HCT116 (cell line): ENCODE measurements around the gene EIF2AK2. TPM values are rescaled to one million over a fixed set of nuclear protein-coding genes. Genes with fewer than 3 reads are reported as not detected.

Experiments
- ATAC-seq: fragments of 200-7000 bp; cut with Tn5 transposase; 2 replicates; pipeline ENCODE4 v1.9.1; 2020; ENCODE audit warnings: mild to moderate bottlenecking, moderate library complexity
- BruUV-seq: library from RNA; stranded (reverse); fragments of 400-500 nt; replicated peaks from 2 replicates; lab custom pipeline; 2021; lab: Mats Ljungman, UMichigan
- CTCF ChIA-PET: fragments of 300-600 bp; sonication (Branson Sonifier 250); formaldehyde crosslinking; loops from one replicate; lab custom pipeline; 2021; ENCODE audit warnings: antibody characterized with exemption; lab: Charles Lee
- POLR2A ChIA-PET: fragments of 300-600, 350-600 bp; sonication (Branson Sonifier 250); formaldehyde crosslinking; loops from one replicate; lab custom pipeline; 2021; ENCODE audit warnings: antibody characterized with exemption; lab: Charles Lee
- RAD21 ChIA-PET, 2 experiments: fragments of 300-600 bp; sonication (Branson Sonifier 250); formaldehyde crosslinking; loops; one replicate each; lab custom pipeline; 2023; ENCODE audit warnings: low total read pairs in 2 of 2; ENCODE audit not compliant: uncharacterized antibody in 2 of 2, unreplicated experiment in 2 of 2, low non-redundant PET in 1 of 2; lab: Charles Lee
- DNase-seq: peaks from one replicate; pipeline ENCODE4 v3.0.0-alpha.2; 2010; ENCODE audit warnings: low read depth, low spot score
- H2AFZ ChIP-seq: fragments of 200-600 bp; shearing (Covaris generic), sonication (generic); 2 replicates; pipeline ENCODE4 v1.6.1; 2017; ENCODE audit warnings: low read depth, mixed run types, mixed read lengths, antibody characterized with exemption, low read length; ENCODE audit not compliant: poor library complexity, severe bottlenecking
- H3K27ac ChIP-seq: 2 replicates; pipeline ENCODE4 v1.5.1; 2012; ENCODE audit warnings: low read depth, low read length
- H3K27me3 ChIP-seq: fragments of 200-600 bp; sonication (generic); 2 replicates; pipeline ENCODE4 v1.6.1; 2016; ENCODE audit warnings: mixed run types, low read length, mixed read lengths; ENCODE audit not compliant: insufficient read depth
- H3K36me3 ChIP-seq, 2 experiments: fragments of 200-500 bp in 1 of 2; fragments of 200-600 bp in 1 of 2; sonication (Bioruptor generic) in 1 of 2; sonication (generic) in 1 of 2; 2 replicates each; pipeline versions ENCODE4 v1.5.1 to v1.6.1; 2014 to 2016; ENCODE audit warnings: low read length in 2 of 2, inconsistent platforms in 1 of 2, mixed read lengths in 1 of 2, mixed run types in 1 of 2; ENCODE audit not compliant: insufficient read depth in 2 of 2, control insufficient read depth in 1 of 2
- H3K4me1 ChIP-seq, 2 experiments: fragments of 200-600 bp in 1 of 2; sonication (generic) in 1 of 2; 2 replicates each; pipeline versions ENCODE4 v1.5.1 to v1.6.1; 2012 to 2017; ENCODE audit warnings: low read length in 2 of 2, inconsistent platforms in 1 of 2, mild to moderate bottlenecking in 1 of 2, mixed read lengths in 1 of 2, mixed run types in 1 of 2, moderate library complexity in 1 of 2; ENCODE audit not compliant: insufficient read depth in 2 of 2, control insufficient read depth in 1 of 2
- H3K4me2 ChIP-seq: fragments of 200-600 bp; sonication (generic); 2 replicates; pipeline ENCODE4 v1.6.1; 2017; ENCODE audit warnings: mixed run types, low read length, mixed read lengths
- H3K4me3 ChIP-seq, 2 experiments: fragments of 200-600 bp in 1 of 2; sonication (generic) in 1 of 2; replicated peaks in 1 of 2; 2 replicates each; pipeline ENCODE4 v1.5.1; 2011 to 2016; ENCODE audit warnings: low read length in 2 of 2, control low read depth in 1 of 2, low read depth in 1 of 2, mild to moderate bottlenecking in 1 of 2, mixed read lengths in 1 of 2, mixed run types in 1 of 2
- H3K79me2 ChIP-seq: fragments of 200-600 bp; sonication (generic); 2 replicates; pipeline ENCODE4 v1.6.1; 2017; ENCODE audit warnings: mild to moderate bottlenecking, mixed run types, low read length, moderate library complexity, mixed read lengths; ENCODE audit not compliant: insufficient read depth
- H3K9ac ChIP-seq: fragments of 200-600 bp; sonication (generic); 2 replicates; pipeline ENCODE4 v1.6.1; 2016; ENCODE audit warnings: low read length, mixed read lengths
- H3K9me2 ChIP-seq: fragments of 200-600 bp; sonication (generic), shearing (Covaris generic); 2 replicates; pipeline ENCODE4 v1.6.1; 2017; ENCODE audit warnings: mixed run types, mild to moderate bottlenecking, moderate library complexity; ENCODE audit not compliant: insufficient read depth
- H3K9me3 ChIP-seq, 2 experiments: fragments of 200-500 bp in 1 of 2; fragments of 200-600 bp in 1 of 2; sonication (Bioruptor generic) in 1 of 2; sonication (generic) in 1 of 2; 2 replicates each; pipeline ENCODE4 v1.6.1; 2014 to 2017; ENCODE audit warnings: low read length in 2 of 2, mixed read lengths in 2 of 2, inconsistent platforms in 1 of 2, low read depth in 1 of 2, mild to moderate bottlenecking in 1 of 2, mixed run types in 1 of 2, moderate library complexity in 1 of 2; ENCODE audit not compliant: control insufficient read depth in 1 of 2, insufficient read depth in 1 of 2
- H4K20me1 ChIP-seq: fragments of 200-600 bp; sonication (generic), shearing (Covaris generic); 2 replicates; pipeline ENCODE4 v1.6.1; 2017; ENCODE audit warnings: mixed run types, mild to moderate bottlenecking, moderate library complexity; ENCODE audit not compliant: insufficient read depth
- ATF3 ChIP-seq: IDR thresholded peaks from 2 replicates; pipeline ENCODE4 v1.6.1; 2012
- CTCF ChIP-seq, 3 experiments: fragments of 200-600 bp in 1 of 3; sonication (generic) in 1 of 3; IDR thresholded peaks in 2 of 3; conservative IDR thresholded peaks in 1 of 3; 2 replicates each; pipeline ENCODE4 v1.5.1; 2012 to 2017; ENCODE audit warnings: low read depth in 2 of 3, low read length in 2 of 3, antibody characterized with exemption in 1 of 3, borderline replicate concordance in 1 of 3, control low read depth in 1 of 3, mild to moderate bottlenecking in 1 of 3, mixed read lengths in 1 of 3, mixed run types in 1 of 3, moderate library complexity in 1 of 3; ENCODE audit not compliant: insufficient read depth in 1 of 3
- EGR1 ChIP-seq: IDR thresholded peaks from 2 replicates; pipeline ENCODE4 v1.6.1; 2012; ENCODE audit warnings: low read depth
- EZH2phosphoT487 ChIP-seq: fragments of 200-600 bp; IDR thresholded peaks from 2 replicates; pipeline ENCODE4 v1.6.1; 2018; ENCODE audit warnings: antibody characterized with exemption, borderline replicate concordance
- FOSL1 ChIP-seq: IDR thresholded peaks from 2 replicates; pipeline ENCODE4 v1.6.1; 2012; ENCODE audit warnings: low read depth
- JUND ChIP-seq: IDR thresholded peaks from 2 replicates; pipeline ENCODE4 v1.6.1; 2012
- RAD21 ChIP-seq: IDR thresholded peaks from 2 replicates; pipeline ENCODE4 v1.6.1; 2012; ENCODE audit warnings: low read depth, mild to moderate bottlenecking
- SIN3A ChIP-seq: IDR thresholded peaks from 2 replicates; pipeline ENCODE4 v1.6.1; 2012; ENCODE audit warnings: low read depth
- SP1 ChIP-seq: IDR thresholded peaks from 2 replicates; pipeline ENCODE4 v1.6.1; 2012; ENCODE audit warnings: low read depth
- SRF ChIP-seq: IDR thresholded peaks from 2 replicates; pipeline ENCODE4 v1.6.1; 2012; ENCODE audit warnings: low read depth
- YY1 ChIP-seq: IDR thresholded peaks from 2 replicates; pipeline ENCODE4 v1.6.1; 2011; ENCODE audit warnings: low read length, low read depth, moderate library complexity, mild to moderate bottlenecking; ENCODE audit not compliant: insufficient replicate concordance; ENCODE audit errors: extremely low read depth
- ZFX ChIP-seq: fragments of 450-650 bp; IDR thresholded peaks from 2 replicates; pipeline ENCODE4 v1.6.1; 2017
- ZNF274 ChIP-seq: fragments of 200-500 bp; sonication (Bioruptor generic); IDR thresholded peaks from 2 replicates; pipeline ENCODE4 v1.6.1; 2014; ENCODE audit warnings: mild to moderate bottlenecking, low read depth, low read length, inconsistent platforms
- intact Hi-C: fragments of 100-400 bp; cut with micrococcal nuclease; formaldehyde crosslinking; loops from 2 replicates; pipeline ENCODE4 v1.10.0; 2022
- total RNA-seq: library from RNA; stranded (reverse); gene quantifications from one replicate; pipeline ENCODE4 v1.2.1, GENCODE V29; 2021; ENCODE audit not compliant: unreplicated experiment
- TF ChIP-seq, protein P1 (sequence below): IDR thresholded peaks from 2 replicates; pipeline ENCODE4 v1.6.1; 2012; ENCODE audit warnings: low read depth

The EIF2AK2 gene
- total RNA-seq, 1 experiment from 2014 or later, result 40.7 TPM

- ATAC-seq, result no peak
- no TSS peak for BruUV-seq
- POLR2A ChIA-PET, result no interaction called here
- Histone ChIP-seq H3K79me2 (no peaks in the 10 kb centered on the region), H3K27ac (no peak overlapping the region), H3K27me3 (no peaks in the 10 kb centered on the region), H4K20me1 (no peaks in the 10 kb centered on the region), H3K36me3 (peaks cover 2 to 3% of the 10 kb centered on the region in 2 experiments; a peak in 1 of 4 replicates), H3K4me3 (no peak overlapping the region), H2AFZ (no peak overlapping the region), H3K9me2 (no peaks in the 10 kb centered on the region), H3K9me3 (no peaks in the 10 kb centered on the region)
- RAD21 ChIA-PET, result no interaction called here
- DNase-seq, result no peak
- intact Hi-C loops, result no loop called here
- TF ChIP-seq EZH2phosphoT487 (no peak), SP1 (no peak), SRF (no peak)
- TF ChIP-seq, all 23 proteins: peak for 0
- H3K4me1 ChIP-seq, result no peaks in the 10 kb centered on the region
- H3K9ac ChIP-seq, result no peak overlapping the region
- CTCF ChIA-PET, result no interaction called here
- H3K4me2 ChIP-seq, result no peak overlapping the region
These were observed 85.8 kb downstream of the EIF2AK2 start for GRCh38 chr2:37070931-37071330.

DNA sequence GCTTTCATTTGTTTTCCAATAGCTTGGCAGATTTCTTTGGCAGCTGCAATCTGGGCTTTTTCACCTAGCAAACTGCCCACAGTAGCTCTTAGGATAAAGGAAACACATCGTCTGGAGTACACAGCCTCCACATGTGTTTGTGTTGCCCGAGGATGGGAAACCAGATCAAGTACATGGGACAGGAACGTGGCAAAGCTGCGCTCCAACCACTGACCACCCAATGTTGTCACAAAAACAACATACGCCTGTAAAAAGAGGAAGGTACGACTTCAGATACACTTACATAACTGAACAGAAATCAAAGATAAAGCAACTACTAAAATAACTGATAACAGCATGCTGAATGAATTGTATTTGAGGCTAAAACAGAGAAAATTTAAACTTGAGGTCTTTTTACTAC lies 88.1 kb downstream of the EIF2AK2 start:
- H3K4me1 ChIP-seq, result no peaks in the 10 kb centered on the region
- no peaks in the 10 kb centered on the region for H3K9me2 ChIP-seq
- DNase-seq (no peak), ATAC-seq (no peak)
- no TSS peak for BruUV-seq
- ChIA-PET POLR2A (interaction anchor here (0.7 kb wide), 1 partner anchor 86 kb away, joined by 3 read pairs; no protein-coding TSS in a partner anchor), RAD21 (no interaction called here), CTCF (no interaction called here)
- intact Hi-C loops, result no loop called here
- no peaks in the 10 kb centered on the region for H3K9me3 ChIP-seq
- no peaks in the 10 kb centered on the region for H4K20me1 ChIP-seq
- no peak overlapping the region for H3K4me3 ChIP-seq
- no peak overlapping the region for H3K9ac ChIP-seq
- peaks cover 4 to 9% of the 10 kb centered on the region in 2 experiments; a peak in 3 of 4 replicates for H3K36me3 ChIP-seq
- H2AFZ ChIP-seq, result no peak overlapping the region
- no peak overlapping the region for H3K4me2 ChIP-seq
- no peaks in the 10 kb centered on the region for H3K27me3 ChIP-seq
- H3K79me2 ChIP-seq, result no peaks in the 10 kb centered on the region
- no peak overlapping the region for H3K27ac ChIP-seq
- TF ChIP-seq RAD21, result no peak
- TF ChIP-seq, protein P1, sequence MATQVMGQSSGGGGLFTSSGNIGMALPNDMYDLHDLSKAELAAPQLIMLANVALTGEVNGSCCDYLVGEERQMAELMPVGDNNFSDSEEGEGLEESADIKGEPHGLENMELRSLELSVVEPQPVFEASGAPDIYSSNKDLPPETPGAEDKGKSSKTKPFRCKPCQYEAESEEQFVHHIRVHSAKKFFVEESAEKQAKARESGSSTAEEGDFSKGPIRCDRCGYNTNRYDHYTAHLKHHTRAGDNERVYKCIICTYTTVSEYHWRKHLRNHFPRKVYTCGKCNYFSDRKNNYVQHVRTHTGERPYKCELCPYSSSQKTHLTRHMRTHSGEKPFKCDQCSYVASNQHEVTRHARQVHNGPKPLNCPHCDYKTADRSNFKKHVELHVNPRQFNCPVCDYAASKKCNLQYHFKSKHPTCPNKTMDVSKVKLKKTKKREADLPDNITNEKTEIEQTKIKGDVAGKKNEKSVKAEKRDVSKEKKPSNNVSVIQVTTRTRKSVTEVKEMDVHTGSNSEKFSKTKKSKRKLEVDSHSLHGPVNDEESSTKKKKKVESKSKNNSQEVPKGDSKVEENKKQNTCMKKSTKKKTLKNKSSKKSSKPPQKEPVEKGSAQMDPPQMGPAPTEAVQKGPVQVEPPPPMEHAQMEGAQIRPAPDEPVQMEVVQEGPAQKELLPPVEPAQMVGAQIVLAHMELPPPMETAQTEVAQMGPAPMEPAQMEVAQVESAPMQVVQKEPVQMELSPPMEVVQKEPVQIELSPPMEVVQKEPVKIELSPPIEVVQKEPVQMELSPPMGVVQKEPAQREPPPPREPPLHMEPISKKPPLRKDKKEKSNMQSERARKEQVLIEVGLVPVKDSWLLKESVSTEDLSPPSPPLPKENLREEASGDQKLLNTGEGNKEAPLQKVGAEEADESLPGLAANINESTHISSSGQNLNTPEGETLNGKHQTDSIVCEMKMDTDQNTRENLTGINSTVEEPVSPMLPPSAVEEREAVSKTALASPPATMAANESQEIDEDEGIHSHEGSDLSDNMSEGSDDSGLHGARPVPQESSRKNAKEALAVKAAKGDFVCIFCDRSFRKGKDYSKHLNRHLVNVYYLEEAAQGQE, result no peak
- no peak for TF ChIP-seq JUND
- no peak for TF ChIP-seq FOSL1
- TF ChIP-seq SIN3A, result no peak
- TF ChIP-seq YY1, result no peak
- no peak for TF ChIP-seq EGR1
- no peak for TF ChIP-seq CTCF (IDR thresholded peaks at IDR 0.05 in 2 of 3, conservative IDR thresholded peaks at IDR 0.05 in 1 of 3; ENCODE audit: borderline replicate concordance in 1 of 3, insufficient read depth in 1 of 3, low read depth in 2 of 3, low read length in 2 of 3)
- no peak for TF ChIP-seq ZFX
- no peak for TF ChIP-seq ZNF274
- no peak for TF ChIP-seq ATF3
